ENCODE measurements around the gene CSMD2.

Gene CSMD2

GRCh38 chr1:33844166-33844565 lies 320.9 kb downstream of the CSMD2 start:
- DNase-seq: no peak

GRCh38 chr1:33842348-33842747 lies 322.7 kb downstream of the CSMD2 start:
- DNase-seq: no peak

- no peak for DNase-seq
These were observed 323.5 kb downstream of the CSMD2 start for GRCh38 chr1:33841494-33841893.

- no peak for DNase-seq
These were observed 327.4 kb downstream of the CSMD2 start for GRCh38 chr1:33837635-33838034.

- no peak for DNase-seq
These were observed 328.1 kb downstream of the CSMD2 start for GRCh38 chr1:33836911-33837310.

GRCh38 chr1:33828654-33829053 lies 336.4 kb downstream of the CSMD2 start:
- DNase-seq: no peak

GRCh38 chr1:33828059-33828458 lies 337.0 kb downstream of the CSMD2 start:
- no peak for DNase-seq

GRCh38 chr1:33826711-33827110 lies 338.3 kb downstream of the CSMD2 start:
- no peak for DNase-seq

GRCh38 chr1:33826311-33826710 lies 338.7 kb downstream of the CSMD2 start:
- DNase-seq: no peak

GRCh38 chr1:33825506-33825905 lies 339.5 kb downstream of the CSMD2 start:
- DNase-seq: no peak

GRCh38 chr1:33824971-33825370 lies 340.1 kb downstream of the CSMD2 start:
- no peak for DNase-seq

GRCh38 chr1:33824321-33824720 lies 340.7 kb downstream of the CSMD2 start:
- DNase-seq: no peak

- DNase-seq: no peak
These were observed 341.2 kb downstream of the CSMD2 start for GRCh38 chr1:33823830-33824229.

GRCh38 chr1:33823401-33823800 lies 341.6 kb downstream of the CSMD2 start:
- DNase-seq: no peak

GRCh38 chr1:33822396-33822795 lies 342.6 kb downstream of the CSMD2 start:
- no peak for DNase-seq

GRCh38 chr1:33821291-33821690 lies 343.7 kb downstream of the CSMD2 start:
- DNase-seq: no peak

- DNase-seq: no peak
These were observed 344.2 kb downstream of the CSMD2 start for GRCh38 chr1:33820804-33821203.

GRCh38 chr1:33819913-33820311 lies 345.1 kb downstream of the CSMD2 start:
- no peak for DNase-seq

GRCh38 chr1:33819290-33819912 lies 345.6 kb downstream of the CSMD2 start:
- DNase-seq: no peak

GRCh38 chr1:33818071-33818470 lies 347.0 kb downstream of the CSMD2 start:
- DNase-seq: no peak

- DNase-seq: no peak
These were observed 350.0 kb downstream of the CSMD2 start for GRCh38 chr1:33815061-33815460.

GRCh38 chr1:33814166-33814565 lies 350.9 kb downstream of the CSMD2 start:
- DNase-seq: no peak

- no peak for DNase-seq
These were observed 354.5 kb downstream of the CSMD2 start for GRCh38 chr1:33810571-33810970.

GRCh38 chr1:33805988-33806387 lies 359.0 kb downstream of the CSMD2 start:
- no peak for DNase-seq

- DNase-seq: no peak
These were observed 362.8 kb downstream of the CSMD2 start for GRCh38 chr1:33802268-33802667.

GRCh38 chr1:33797849-33798248 lies 367.2 kb downstream of the CSMD2 start:
- no peak for DNase-seq
